H1 (cell line): ENCODE data around the gene TEN1. TPM values are rescaled to one million over a fixed set of nuclear protein-coding genes. Genes with fewer than 3 reads are reported as not detected.

Experiments used
- CTCF ChIA-PET: fragments of 300-600 bp; sonication (Branson Sonifier 250); formaldehyde crosslinking; loops from one replicate; lab custom pipeline; 2021; ENCODE audit not compliant: partially characterized antibody; lab: Charles Lee
- POLR2A ChIA-PET: fragments of 300-600 bp; sonication (Branson Sonifier 250); formaldehyde crosslinking; loops from one replicate; lab custom pipeline; 2021; ENCODE audit warnings: inconsistent platforms; ENCODE audit not compliant: partially characterized antibody; lab: Charles Lee
- DNase-seq, 2 experiments: peaks; one replicate each; pipeline versions ENCODE4 v3.0.0 to v3.0.0-alpha.2; 2010 to 2022; ENCODE audit warnings: low spot score in 2 of 2, low read depth in 1 of 2, mixed read lengths in 1 of 2
- FAIRE-seq: peaks from 2 replicates; lab custom pipeline; 2011; peaks lifted over from hg19 to GRCh38; lab: Jason Lieb, UNC
- H2AFZ ChIP-seq: 2 replicates; pipeline ENCODE4 v1.8.1; 2012; ENCODE audit warnings: low read length, inconsistent platforms
- H2AK5ac ChIP-seq: 2 replicates; pipeline ENCODE4 v1.6.1; 2013; ENCODE audit warnings: low read depth, low read length
- H2BK120ac ChIP-seq: replicated peaks from 2 replicates; pipeline ENCODE3; 2013; ENCODE audit warnings: low read depth, low read length, inconsistent platforms
- H2BK12ac ChIP-seq: 2 replicates; pipeline ENCODE4 v1.6.1; 2013; ENCODE audit warnings: low read depth, low read length
- H2BK15ac ChIP-seq: 2 replicates; pipeline ENCODE4 v1.6.1; 2013; ENCODE audit warnings: low read length
- H2BK20ac ChIP-seq: 2 replicates; pipeline ENCODE4 v1.6.1; 2013; ENCODE audit warnings: low read length
- H2BK5ac ChIP-seq: 2 replicates; pipeline ENCODE4 v1.6.1; 2013; ENCODE audit warnings: low read depth, low read length
- H3K14ac ChIP-seq: 2 replicates; pipeline ENCODE4 v1.6.1; 2013; ENCODE audit warnings: inconsistent platforms; ENCODE audit not compliant: insufficient read length
- H3K18ac ChIP-seq: 2 replicates; pipeline ENCODE4 v1.6.1; 2013; ENCODE audit warnings: low read length; ENCODE audit errors: extremely low read depth
- H3K23ac ChIP-seq: 2 replicates; pipeline ENCODE4 v1.6.1; 2013; ENCODE audit warnings: inconsistent platforms; ENCODE audit not compliant: insufficient read length
- H3K23me2 ChIP-seq: 2 replicates; pipeline ENCODE4 v1.6.1; 2013; ENCODE audit warnings: low read depth, low read length
- H3K27ac ChIP-seq: 2 replicates; pipeline ENCODE4 v1.6.1; 2011; ENCODE audit warnings: low read depth, low read length, inconsistent platforms
- H3K27me3 ChIP-seq, 4 experiments: replicated peaks in 1 of 4; 1 replicate in 1 of 4; 2 replicates in 3 of 4; pipeline versions ENCODE4 v1.6.1 to v1.8.1; 2011 to 2013; ENCODE audit warnings: low read length in 3 of 4, mild to moderate bottlenecking in 3 of 4, inconsistent platforms in 2 of 4, mixed read lengths in 2 of 4, moderate library complexity in 1 of 4; ENCODE audit not compliant: control insufficient read depth in 3 of 4, insufficient read depth in 3 of 4; ENCODE audit errors: extremely low read depth in 1 of 4
- H3K36me3 ChIP-seq, 4 experiments: 2 replicates each; pipeline versions ENCODE4 v1.6.1 to v1.8.1; 2011 to 2013; ENCODE audit warnings: mild to moderate bottlenecking in 4 of 4, low read length in 3 of 4, moderate library complexity in 2 of 4, control low read depth in 1 of 4, inconsistent platforms in 1 of 4; ENCODE audit not compliant: insufficient read depth in 4 of 4, control insufficient read depth in 2 of 4
- H3K4ac ChIP-seq: replicated peaks from 2 replicates; pipeline ENCODE3; 2013; ENCODE audit warnings: low read length, low read depth, mixed read lengths, inconsistent platforms; ENCODE audit not compliant: insufficient read length
- H3K4me1 ChIP-seq, 4 experiments: replicated peaks in 1 of 4; 1 replicate in 1 of 4; 2 replicates in 3 of 4; pipeline versions ENCODE4 v1.6.1 to v1.8.1; 2011 to 2013; ENCODE audit warnings: low read length in 3 of 4, inconsistent platforms in 2 of 4, mixed read lengths in 1 of 4; ENCODE audit not compliant: insufficient read depth in 4 of 4, control insufficient read depth in 3 of 4
- H3K4me2 ChIP-seq, 2 experiments: 2 replicates each; pipeline versions ENCODE4 v1.6.1 to v1.8.1; 2011 to 2013; ENCODE audit warnings: low read depth in 2 of 2, low read length in 2 of 2, control low read depth in 1 of 2, inconsistent platforms in 1 of 2, mild to moderate bottlenecking in 1 of 2; ENCODE audit not compliant: insufficient read depth in 1 of 2
- H3K4me3 ChIP-seq, 4 experiments: fragments of 200-600, 300-600 bp in 1 of 4; sonication (generic), shearing (Covaris generic), sonication (Bioruptor Twin) in 1 of 4; 2 replicates each; pipeline versions ENCODE4 v1.5.1 to v1.8.1; 2011 to 2016; ENCODE audit warnings: low read length in 4 of 4, low read depth in 3 of 4, control low read depth in 2 of 4, inconsistent platforms in 2 of 4, mild to moderate bottlenecking in 2 of 4, mixed read lengths in 1 of 4, moderate library complexity in 1 of 4; ENCODE audit not compliant: insufficient read depth in 2 of 4; ENCODE audit errors: extremely low read depth in 1 of 4
- H3K56ac ChIP-seq: replicated peaks from 2 replicates; pipeline ENCODE3; 2013; ENCODE audit warnings: low read depth, mild to moderate bottlenecking, mixed read lengths, low read length, inconsistent platforms; ENCODE audit not compliant: insufficient read length
- H3K79me1 ChIP-seq: 2 replicates; pipeline ENCODE4 v1.6.1; 2013; ENCODE audit warnings: low read depth, low read length, control low read depth
- H3K79me2 ChIP-seq, 2 experiments: 2 replicates each; pipeline versions ENCODE4 v1.6.1 to v1.8.1; 2012 to 2013; ENCODE audit warnings: low read length in 2 of 2, mild to moderate bottlenecking in 2 of 2, inconsistent platforms in 1 of 2; ENCODE audit not compliant: insufficient read depth in 2 of 2, control insufficient read depth in 1 of 2
- H3K9ac ChIP-seq, 4 experiments: replicated peaks in 1 of 4; 1 replicate in 1 of 4; 2 replicates in 3 of 4; pipeline versions ENCODE4 v1.6.1 to v1.8.1; 2011 to 2013; ENCODE audit warnings: low read depth in 3 of 4, low read length in 3 of 4, control low read depth in 2 of 4, mild to moderate bottlenecking in 2 of 4, moderate library complexity in 2 of 4, inconsistent platforms in 1 of 4; ENCODE audit errors: extremely low read depth in 1 of 4
- H3K9me3 ChIP-seq, 2 experiments: 2 replicates each; pipeline versions ENCODE4 v1.6.1 to v1.8.1; 2012 to 2013; ENCODE audit warnings: mild to moderate bottlenecking in 2 of 2, moderate library complexity in 2 of 2, control low read depth in 1 of 2, inconsistent platforms in 1 of 2, low read depth in 1 of 2, low read length in 1 of 2, mixed read lengths in 1 of 2; ENCODE audit not compliant: insufficient read depth in 2 of 2
- H4K20me1 ChIP-seq, 2 experiments: replicated peaks in 1 of 2; 2 replicates each; pipeline versions ENCODE3 to v1.8.1; 2011 to 2013; ENCODE audit warnings: inconsistent platforms in 2 of 2, low read length in 2 of 2, mild to moderate bottlenecking in 1 of 2; ENCODE audit not compliant: insufficient read depth in 2 of 2, control insufficient read depth in 1 of 2
- H4K5ac ChIP-seq: 2 replicates; pipeline ENCODE4 v1.6.1; 2013; ENCODE audit warnings: low read length, low read depth, mixed read lengths, inconsistent platforms; ENCODE audit not compliant: insufficient read length
- H4K8ac ChIP-seq: 2 replicates; pipeline ENCODE4 v1.8.0; 2013; ENCODE audit warnings: mild to moderate bottlenecking, moderate library complexity, low read length, inconsistent platforms; ENCODE audit not compliant: insufficient read depth; ENCODE audit errors: extremely low read depth
- H4K91ac ChIP-seq: replicated peaks from 2 replicates; pipeline ENCODE3; 2013; ENCODE audit warnings: low read length, mixed read lengths, inconsistent platforms; ENCODE audit not compliant: insufficient read length
- BACH1 ChIP-seq: IDR thresholded peaks from 2 replicates; pipeline ENCODE4 v1.6.1; 2012; ENCODE audit warnings: low read length, improper control_type of control experiment
- CBX5 ChIP-seq: fragments of 300-800, 300-1000 bp; sonication (generic); IDR thresholded peaks from 2 replicates; pipeline ENCODE4 v1.7.1; 2016; ENCODE audit warnings: antibody characterized with exemption, low read length, low read depth
- CHD2 ChIP-seq: IDR thresholded peaks from 2 replicates; pipeline ENCODE4 v1.6.1; 2012; ENCODE audit warnings: low read length, improper control_type of control experiment
- JUN ChIP-seq: IDR thresholded peaks from 2 replicates; pipeline ENCODE4 v1.6.1; 2011; ENCODE audit warnings: low read depth, mild to moderate bottlenecking, improper control_type of control experiment, low read length
- MAFK ChIP-seq: IDR thresholded peaks from 2 replicates; pipeline ENCODE4 v1.6.1; 2012; ENCODE audit warnings: low read depth, mild to moderate bottlenecking, improper control_type of control experiment, low read length
- RFX5 ChIP-seq: IDR thresholded peaks from 2 replicates; pipeline ENCODE4 v1.6.1; 2011; ENCODE audit warnings: low read depth, low read length, improper control_type of control experiment, borderline replicate concordance
- SP1 ChIP-seq: IDR thresholded peaks from 2 replicates; pipeline ENCODE4 v1.6.1; 2011; ENCODE audit warnings: low read depth, low read length
- TEAD4 ChIP-seq: IDR thresholded peaks from 2 replicates; pipeline ENCODE4 v1.6.1; 2012; ENCODE audit warnings: low read depth, low read length, inconsistent platforms, mixed read lengths
- WGBS, 2 experiments: shearing (Covaris generic) in 1 of 2; methylation state at CpG; one replicate each; pipeline versions ENCODE4 v1.1.6 to v1.1.7; 2013 to 2015; ENCODE audit warnings: low lambda C conversion rate in 2 of 2, mixed read lengths in 2 of 2, inconsistent platforms in 1 of 2, low coverage in 1 of 2, missing lambda C conversion rate in 1 of 2; ENCODE audit not compliant: insufficient replicate concordance in 2 of 2, insufficient coverage in 1 of 2, insufficient read length in 1 of 2; ENCODE audit errors: extremely low coverage in 1 of 2, missing lambda C conversion rate in 1 of 2; 5-methylcytosine and 5-hydroxymethylcytosine counted together
- polyA plus RNA-seq, 7 experiments: library from polyadenylated mRNA; depleted of rRNA in 3 of 7; stranded (reverse) in 5 of 7; unstranded in 2 of 7; fragments of >200 nt in 5 of 7; fragments of 200-250 nt in 2 of 7; gene quantifications; 1 replicate in 5 of 7; 2 replicates in 1 of 7; 4 replicates in 1 of 7; pipeline versions ENCODE4 v1.2.1 to v1.2.3, GENCODE V29; 2011 to 2013; ENCODE audit warnings: missing spikeins in 2 of 7, mixed read lengths in 2 of 7
- total RNA-seq: library from RNA; stranded (reverse); fragmentation: NEBNext Ultra II Directional; extraction: Animal tissue kit (Norgen Biotek cat#: 25700); gene quantifications from 2 replicates; pipeline ENCODE4 v1.2.1, GENCODE V29; 2021

Gene TEN1
- total and polyA plus RNA-seq, 2 of the 8 experiments (the other 6 are each of a cell fraction or from before 2014, with no cell fraction given), result 15.9 to 18.7 TPM

- Histone ChIP-seq H3K79me2 (no peaks in the 10 kb centered on the region), H3K56ac (no peak overlapping the region), H3K79me1 (no peaks in the 10 kb centered on the region), H3K27me3 (no peaks in the 10 kb centered on the region), H2AK5ac (no peak overlapping the region), H3K14ac (no peak overlapping the region), H3K18ac (no peak overlapping the region), H2BK20ac (no peak overlapping the region), H2BK5ac (no peak overlapping the region), H2AFZ (no peak overlapping the region), H4K5ac (no peak overlapping the region), H2BK120ac (no peak overlapping the region), H3K9me3 (no peaks in the 10 kb centered on the region), H4K91ac (no peak overlapping the region), H3K4me2 (no peak overlapping the region), H3K23ac (no peak overlapping the region), H3K9ac (no peak overlapping the region), H4K8ac (no peak overlapping the region), H2BK15ac (no peak overlapping the region), H3K36me3 (peaks cover 0 to 19% (median 3%) of the 10 kb centered on the region in 4 experiments; a peak in 4 of 8 replicates), H3K4me1 (peaks cover 0 to 3% (median 2%) of the 10 kb centered on the region in 4 experiments; a peak in 3 of 7 replicates), H3K27ac (no peak overlapping the region), H3K4me3 (no peak overlapping the region), H3K23me2 (peaks cover 4% of the 10 kb centered on the region; the same call in 1 of the 2 replicates), H2BK12ac (no peak overlapping the region), H4K20me1 (no peaks in the 10 kb centered on the region), H3K4ac (no peak overlapping the region)
- TF ChIP-seq SP1 (no peak), JUN (no peak), CBX5 (no peak), BACH1 (no peak), TEAD4 (no peak), MAFK (no peak), RFX5 (no peak), CHD2 (no peak)
- no peak for DNase-seq
- no peak for FAIRE-seq
- WGBS, 2 experiments, result 87% methylated on average over 4 of the region's 4 CpGs; no CpG with 5 or more reads in 1 of the 2 experiments
- ChIA-PET POLR2A (interaction anchor here (2.7 kb wide), 1 partner anchor 56 kb away, joined by 8 read pairs; no protein-coding TSS in a partner anchor), CTCF (interaction anchor here (0.9 to 1.8 kb wide), 2 partner anchors 10 to 13 kb away, joined by 4 to 6 read pairs; no protein-coding TSS in a partner anchor)
Observed at GRCh38 chr17:75942473-75942872, 36.6 kb upstream of the TEN1 start.
